GM21737 (cell line): ENCODE data around the gene KYAT1.

Source experiments
- ATAC-seq: cut with Tn5 transposase; IDR thresholded peaks from one replicate; pipeline ENCODE4 v1.9.1; 2021; ENCODE audit warnings: mild to moderate bottlenecking, moderate library complexity; ENCODE audit not compliant: unreplicated experiment

Gene KYAT1

DNA sequence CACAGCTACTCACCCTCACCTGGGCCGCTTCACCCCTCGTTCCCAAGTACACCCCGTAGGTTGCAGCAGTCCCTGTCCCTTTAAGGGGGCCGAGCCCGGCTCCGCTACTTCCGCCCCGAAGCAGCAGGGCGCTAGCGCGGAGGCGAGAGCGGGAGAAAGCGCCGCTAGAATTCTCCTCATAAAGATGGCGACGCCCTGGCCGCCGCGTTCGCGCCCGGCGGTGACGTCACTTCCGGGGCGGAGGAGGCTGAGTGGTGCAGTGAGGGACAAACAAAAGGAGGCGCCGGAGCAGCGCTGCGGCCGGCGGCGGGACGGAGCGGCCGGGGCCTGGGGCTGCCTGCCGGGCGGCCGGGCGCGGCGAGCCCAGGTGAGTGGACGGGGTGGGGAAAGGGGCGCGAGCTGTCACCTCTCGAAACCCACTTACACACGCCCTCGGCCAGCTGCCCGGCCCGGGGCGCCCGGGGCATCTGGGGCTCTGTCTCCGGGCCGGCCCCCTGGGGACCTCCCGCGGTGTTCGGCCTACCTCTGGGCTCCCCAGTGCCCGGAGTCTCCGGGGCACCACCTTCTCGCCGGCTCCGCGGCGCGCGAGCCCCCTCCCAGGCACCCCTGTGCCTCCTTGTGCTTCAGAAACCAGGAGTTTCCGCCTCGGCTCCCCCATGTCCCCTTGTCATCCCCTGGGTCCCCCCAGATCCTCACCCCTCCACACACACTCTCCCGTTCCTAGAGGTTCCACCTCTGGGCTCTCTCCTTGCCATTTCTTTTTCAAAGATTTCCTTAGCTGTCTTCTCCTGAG lies at the start of gene KYAT1, which contains the start of gene LRRC8A:
TSS of gene KYAT1 (minus strand) at position 67 of the 793 bp plus-strand sequence. CDS start 36,545 bp downstream, outside the sequence.
TSS of gene LRRC8A (plus strand) at position 250 of the 793 bp plus-strand sequence. CDS start 25,032 bp downstream, outside the sequence.
- ATAC-seq = peak; percentile 78

DNA sequence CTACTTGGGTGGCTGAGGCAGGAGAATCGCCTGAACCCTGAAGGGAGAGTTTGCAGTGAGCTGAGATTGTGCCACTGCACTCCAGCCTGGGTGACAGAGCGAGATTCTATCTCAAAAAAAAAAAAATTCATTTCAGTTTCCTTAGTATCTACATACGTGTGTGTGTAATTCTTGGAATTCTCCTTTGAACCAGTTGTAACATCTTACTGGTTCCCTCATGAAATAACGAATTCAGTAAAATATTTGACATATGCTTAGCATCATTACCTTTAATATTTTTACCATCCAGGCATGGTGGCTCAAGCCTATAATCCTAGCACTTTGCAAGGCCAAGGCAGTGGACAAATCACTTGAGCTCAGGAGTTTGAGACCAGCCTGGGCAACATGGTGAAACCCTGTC lies 47.8 kb upstream of the KYAT1 start:
- no peak for ATAC-seq

DNA sequence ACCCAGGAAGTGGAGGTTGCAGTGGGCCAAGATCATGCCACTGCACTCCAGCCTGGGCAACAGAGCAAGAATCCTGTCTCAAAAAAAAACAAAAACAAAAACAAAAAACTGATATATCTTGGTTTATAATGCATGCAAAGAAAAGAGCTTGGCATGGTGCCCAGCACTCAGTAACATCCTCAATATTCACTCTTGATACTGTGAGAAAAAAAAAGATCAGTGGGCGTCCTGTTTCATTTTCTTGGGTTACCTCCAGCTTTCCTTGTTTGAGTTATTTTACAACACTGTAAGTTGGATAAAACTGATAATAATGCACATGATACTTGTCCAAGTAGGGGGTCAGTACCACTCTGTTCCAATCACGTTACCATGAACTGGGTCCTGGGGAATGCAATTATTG lies 46.9 kb upstream of the KYAT1 start:
- ATAC-seq = no peak

DNA sequence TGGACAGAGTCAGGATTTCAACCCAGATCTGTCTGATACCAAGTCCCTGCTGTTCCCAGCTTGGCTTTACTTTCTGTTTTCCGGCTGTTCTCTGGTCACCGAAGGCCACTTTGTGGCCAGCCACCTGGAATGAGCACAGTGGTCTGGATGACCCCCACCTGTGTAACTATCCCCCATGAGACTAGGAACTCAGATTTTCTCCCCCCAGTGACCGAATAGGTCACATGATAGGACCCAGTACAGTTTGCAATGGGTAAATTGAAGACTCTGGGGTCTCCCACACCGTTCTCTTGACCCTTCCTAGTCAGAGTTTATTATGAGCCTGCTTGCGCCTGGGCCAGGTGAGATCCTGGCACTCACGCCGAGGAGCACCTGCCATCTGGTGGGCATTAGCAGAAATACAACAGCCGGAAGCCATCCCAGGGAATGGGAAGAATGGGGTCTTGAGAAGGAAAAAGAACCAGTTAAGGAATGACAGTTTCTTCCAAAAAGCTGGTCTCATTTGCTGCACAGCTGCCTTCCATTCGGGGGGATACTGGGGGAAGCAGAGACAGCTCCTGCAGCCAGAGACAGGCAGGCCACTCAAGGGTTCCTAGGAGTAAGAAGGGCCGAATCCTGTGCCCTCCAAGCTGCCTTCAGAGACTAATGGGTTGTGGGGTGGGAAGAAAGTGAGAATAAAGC lies 46.1 kb upstream of the KYAT1 start:
- no peak for ATAC-seq

DNA sequence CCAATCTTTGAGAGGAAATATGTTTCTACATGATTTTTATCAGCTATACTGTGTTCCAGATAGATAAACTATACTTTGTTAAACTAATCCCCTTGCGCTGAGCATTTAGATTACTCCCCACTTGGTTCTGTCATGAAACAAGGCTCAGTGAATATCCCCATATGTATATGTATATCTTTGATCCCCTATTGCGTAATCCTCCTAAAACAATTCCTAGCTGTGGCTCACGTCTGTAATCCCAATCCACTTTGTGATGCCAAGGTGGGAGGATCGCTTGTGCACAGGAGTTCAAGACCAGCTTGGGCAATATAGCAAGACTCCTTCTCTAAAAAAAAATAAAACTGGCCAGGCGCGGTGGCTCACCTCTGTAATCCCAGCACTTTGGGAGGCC lies 41.7 kb upstream of the KYAT1 start:
- no peak for ATAC-seq

DNA sequence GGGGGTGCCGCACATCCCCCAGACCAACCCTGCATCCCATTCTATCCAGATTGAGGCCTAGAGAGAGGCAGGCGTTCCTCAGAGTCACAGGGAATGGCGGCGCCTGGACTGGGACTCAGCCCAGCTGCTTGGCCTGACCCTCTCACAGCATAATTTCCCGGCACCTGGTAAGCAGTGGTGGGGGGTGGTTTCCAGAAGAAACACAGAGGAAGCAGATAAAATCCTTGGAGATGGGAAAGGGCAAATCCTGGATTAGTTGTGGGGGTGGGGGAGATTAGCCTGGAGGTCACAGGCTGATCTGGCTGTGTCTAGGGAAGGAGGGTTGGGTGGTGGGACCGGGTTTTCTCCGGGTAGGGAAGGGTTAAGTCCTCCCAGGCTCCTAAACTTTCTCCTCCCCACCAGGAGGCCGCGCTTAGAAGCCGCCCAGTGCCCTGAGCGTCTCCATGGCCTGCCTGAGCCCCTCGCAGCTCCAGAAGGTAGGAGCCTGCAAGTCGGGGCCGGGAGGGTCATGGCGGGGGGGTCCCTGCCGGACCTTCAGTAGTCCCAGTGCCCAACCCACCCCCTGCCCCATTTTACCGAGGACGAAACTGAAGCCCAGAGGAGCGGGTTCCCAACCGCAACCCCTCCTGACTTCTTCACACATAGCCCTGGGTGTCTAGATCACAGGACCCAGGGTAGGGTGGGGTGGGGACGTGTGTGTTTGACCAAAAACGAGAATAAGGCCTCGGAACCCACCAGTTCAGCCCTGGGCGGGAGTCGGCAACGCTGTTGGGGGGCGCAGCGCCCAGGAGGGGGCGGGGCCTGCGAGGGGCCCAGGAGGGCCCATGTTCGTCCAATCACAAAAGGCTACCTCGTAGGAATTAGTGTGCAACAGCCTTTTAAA lies 40.4 kb upstream of the KYAT1 start:
- ATAC-seq = no peak

DNA sequence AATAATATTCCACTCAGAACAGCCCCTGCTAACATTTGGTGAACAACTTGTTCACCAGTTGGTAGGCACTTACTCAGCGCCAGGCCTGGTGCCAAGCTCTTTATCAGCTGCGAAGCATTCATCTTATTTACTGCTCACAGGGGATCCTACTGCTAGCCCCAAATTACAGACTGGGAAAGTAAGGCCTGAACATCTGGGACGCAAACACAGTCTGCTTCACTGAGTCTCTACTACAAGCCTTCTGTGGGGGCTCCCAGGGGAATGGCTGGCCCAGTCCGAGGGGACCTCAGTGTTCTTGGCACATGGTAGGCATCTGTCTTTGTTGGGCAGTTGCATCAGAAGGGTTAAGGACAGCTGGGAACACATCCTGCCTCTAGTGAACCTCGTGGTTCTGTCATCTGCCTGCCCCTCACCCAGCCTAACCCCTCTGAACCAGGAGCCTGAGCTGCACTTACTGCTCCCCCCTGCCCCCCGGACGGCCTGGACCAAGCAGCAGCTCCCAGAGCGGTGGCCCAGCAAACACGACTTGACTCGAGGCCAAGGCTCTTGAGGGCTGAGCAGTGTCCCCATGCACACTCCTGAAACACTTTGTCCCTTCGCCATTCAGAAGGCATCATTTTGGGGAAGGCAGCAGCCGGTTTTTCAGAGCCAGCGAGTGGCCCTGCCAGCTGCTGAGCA lies 38.8 kb upstream of the KYAT1 start, which contains the start of gene PHYHD1:
TSS of gene PHYHD1 (plus strand) at position 602 of the 678 bp plus-strand sequence. CDS start 1,342 bp downstream, outside the sequence.
- no peak for ATAC-seq

DNA sequence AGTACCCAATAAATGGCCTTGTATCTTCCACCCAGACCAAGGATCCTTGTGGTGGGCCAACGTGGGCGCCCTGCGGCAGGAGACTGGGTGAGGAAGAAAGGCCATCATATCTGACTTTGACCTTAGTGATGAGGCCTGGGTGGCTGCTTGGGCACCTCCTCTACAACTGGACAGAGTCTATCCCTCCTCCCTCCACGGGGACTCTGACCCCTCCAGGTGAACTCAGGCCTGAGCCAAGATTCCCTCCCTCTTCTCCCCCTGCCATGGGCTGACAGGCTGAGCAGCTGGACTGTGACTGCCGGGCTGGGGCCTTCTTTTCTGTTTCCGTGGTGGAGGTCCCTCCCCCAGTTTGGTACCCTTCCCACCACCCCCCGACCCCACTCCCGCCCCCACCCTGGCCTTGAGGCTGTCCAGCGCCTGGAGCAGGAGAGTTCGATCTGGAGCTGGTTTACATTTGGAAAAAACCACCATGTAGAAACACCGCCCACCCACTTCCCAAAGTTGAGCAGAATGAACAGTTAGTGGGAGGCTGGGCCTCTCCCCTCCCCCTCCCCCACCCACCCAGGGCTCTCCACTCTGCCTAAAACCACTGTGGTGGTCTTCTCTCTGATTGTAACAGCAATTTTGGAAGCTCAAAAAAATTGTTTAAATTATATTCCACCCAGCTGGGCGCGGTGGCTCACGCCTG lies 37.8 kb upstream of the KYAT1 start:
- ATAC-seq = no peak

DNA sequence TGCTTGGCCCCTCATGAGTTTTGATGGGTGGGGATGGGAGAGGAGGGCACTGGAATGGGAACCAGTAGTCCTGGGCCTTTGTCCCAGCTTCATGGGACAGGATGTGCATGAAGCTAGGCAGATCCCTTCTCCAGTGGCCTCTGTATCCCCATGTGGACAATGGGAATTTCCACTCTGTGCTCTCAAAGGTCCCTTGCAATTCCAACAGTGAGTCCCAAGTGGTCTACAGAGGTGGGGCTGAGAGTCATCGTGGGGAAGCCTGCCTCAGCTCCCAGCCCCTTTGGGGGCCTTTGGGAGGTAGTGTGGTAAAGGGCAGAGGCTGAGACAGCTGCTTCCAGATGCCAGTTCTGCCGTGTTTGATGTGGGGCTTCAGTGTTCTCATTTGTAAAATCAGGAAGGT lies 37.2 kb upstream of the KYAT1 start:
- no peak for ATAC-seq

DNA sequence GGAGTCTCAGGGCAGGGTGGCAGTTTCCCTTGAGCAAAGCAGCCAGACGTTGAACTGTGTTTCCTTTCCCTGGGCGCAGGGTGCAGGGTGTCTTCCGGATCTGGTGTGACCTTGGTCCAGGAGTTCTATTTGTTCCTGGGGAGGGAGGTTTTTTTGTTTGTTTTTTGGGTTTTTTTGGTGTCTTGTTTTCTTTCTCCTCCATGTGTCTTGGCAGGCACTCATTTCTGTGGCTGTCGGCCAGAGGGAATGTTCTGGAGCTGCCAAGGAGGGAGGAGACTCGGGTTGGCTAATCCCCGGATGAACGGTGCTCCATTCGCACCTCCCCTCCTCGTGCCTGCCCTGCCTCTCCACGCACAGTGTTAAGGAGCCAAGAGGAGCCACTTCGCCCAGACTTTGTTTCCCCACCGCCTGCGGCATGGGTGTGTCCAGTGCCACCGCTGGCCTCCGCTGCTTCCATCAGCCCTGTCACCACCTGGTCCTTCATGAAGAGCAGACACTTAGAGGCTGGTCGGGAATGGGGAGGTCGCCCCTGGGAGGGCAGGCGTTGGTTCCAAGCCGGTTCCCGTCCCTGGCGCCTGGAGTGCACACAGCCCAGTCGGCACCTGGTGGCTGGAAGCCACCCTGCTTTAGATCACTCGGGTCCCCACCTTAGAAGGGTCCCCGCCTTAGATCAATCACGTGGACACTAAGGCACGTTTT lies 35.5 kb upstream of the KYAT1 start:
- no peak for ATAC-seq

DNA sequence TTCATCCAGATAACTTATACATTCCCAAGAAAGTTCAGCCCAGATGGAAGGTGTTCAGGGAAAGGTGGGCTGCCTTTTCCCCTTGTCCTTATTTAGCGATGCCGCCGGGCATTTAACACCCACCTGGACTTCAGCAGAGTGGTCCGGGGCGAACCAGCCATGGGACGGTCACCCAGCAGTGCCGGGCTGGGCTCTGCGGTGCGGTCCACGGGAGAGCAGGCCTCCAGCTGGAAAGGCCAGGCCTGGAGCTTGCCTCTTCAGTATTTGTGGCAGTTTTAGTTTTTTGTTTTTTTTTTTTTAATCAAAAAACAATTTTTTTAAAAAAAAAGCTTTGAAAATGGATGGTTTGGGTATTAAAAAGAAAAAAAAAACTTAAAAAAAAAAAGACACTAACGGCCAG lies 35.0 kb upstream of the KYAT1 start:
- ATAC-seq = no peak

DNA sequence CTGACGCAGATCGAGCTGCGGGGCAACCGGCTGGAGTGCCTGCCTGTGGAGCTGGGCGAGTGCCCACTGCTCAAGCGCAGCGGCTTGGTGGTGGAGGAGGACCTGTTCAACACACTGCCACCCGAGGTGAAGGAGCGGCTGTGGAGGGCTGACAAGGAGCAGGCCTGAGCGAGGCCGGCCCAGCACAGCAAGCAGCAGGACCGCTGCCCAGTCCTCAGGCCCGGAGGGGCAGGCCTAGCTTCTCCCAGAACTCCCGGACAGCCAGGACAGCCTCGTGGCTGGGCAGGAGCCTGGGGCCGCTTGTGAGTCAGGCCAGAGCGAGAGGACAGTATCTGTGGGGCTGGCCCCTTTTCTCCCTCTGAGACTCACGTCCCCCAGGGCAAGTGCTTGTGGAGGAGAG lies 34.5 kb upstream of the KYAT1 start:
- no peak for ATAC-seq

DNA sequence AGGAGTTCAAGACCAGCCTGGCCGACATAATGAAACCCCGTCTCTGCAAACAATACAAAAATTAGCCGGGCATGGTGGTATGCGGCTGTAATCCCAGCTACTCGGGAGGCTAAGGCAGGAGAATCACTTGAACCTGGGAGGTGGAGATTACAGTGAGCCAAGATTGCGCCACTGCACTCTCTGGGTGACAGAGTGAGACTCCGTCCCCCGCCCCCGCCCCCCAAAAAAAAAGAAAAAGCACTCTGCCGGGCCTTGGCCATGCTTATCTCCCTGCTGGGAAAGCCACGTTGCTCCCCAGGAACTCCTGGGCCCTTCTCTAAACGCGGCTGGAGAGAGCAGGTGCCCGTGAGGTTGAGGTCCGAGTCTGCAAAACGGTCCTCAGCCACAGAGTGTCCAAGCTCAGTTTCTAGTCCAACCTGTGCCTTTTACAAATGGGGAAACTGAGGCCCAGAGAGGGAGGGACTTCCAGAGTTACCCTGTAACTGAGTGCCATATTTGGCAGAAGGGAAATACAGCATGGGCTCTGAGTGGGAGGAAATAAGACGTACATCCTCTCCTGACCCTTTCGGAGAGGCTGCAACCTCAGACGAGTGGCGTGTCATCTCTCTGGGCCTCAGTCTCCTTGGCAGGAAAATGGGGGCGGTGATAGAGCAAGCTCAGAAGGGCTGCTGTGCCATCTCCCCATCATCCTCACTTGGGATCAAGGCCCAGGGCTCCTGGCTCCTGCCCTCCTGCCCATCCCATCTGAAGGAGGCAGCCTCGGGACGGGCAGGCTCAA lies 32.4 kb upstream of the KYAT1 start:
- no peak for ATAC-seq

DNA sequence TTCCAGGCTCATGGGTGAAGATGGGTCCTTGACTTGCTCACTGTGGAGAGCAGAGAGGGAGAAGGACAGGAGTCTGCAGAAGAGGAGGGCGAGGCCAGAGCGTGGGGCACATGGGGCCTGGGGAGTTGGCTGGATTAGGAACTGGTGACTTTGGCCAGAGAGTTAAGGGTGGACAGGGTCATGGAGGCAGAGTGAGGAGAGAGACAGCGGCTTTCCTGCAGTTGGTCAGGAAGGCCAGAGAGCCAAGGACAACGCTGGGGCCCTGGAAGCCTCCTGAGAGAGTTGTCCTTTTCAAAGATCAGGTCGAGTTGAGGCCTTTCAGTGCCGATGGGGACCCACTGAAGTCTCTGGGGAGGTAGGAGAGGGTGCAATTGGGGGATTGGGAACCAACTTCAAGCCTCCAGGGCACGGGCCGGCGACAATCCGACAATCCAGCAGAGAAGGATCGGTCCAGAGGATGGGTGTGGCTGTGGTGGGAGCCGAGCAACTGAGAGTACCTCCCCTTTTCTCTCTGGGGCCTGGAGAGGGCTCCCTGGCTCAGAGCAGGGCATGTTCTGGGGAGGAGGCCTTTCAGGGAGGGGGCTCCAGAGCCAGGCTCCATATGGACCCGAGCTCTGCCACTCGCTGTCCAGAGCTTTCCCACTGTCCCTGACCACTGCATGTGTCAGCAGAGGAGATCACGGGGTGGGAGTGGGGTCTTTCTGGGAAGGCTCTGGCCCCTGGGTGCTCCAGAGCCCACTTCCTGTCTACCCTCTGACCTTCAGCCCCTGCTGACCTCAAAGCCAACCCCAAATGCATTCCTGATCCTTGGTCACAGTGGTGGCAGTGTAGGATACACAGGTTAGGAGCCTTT lies 31.5 kb upstream of the KYAT1 start:
- ATAC-seq = no peak

DNA sequence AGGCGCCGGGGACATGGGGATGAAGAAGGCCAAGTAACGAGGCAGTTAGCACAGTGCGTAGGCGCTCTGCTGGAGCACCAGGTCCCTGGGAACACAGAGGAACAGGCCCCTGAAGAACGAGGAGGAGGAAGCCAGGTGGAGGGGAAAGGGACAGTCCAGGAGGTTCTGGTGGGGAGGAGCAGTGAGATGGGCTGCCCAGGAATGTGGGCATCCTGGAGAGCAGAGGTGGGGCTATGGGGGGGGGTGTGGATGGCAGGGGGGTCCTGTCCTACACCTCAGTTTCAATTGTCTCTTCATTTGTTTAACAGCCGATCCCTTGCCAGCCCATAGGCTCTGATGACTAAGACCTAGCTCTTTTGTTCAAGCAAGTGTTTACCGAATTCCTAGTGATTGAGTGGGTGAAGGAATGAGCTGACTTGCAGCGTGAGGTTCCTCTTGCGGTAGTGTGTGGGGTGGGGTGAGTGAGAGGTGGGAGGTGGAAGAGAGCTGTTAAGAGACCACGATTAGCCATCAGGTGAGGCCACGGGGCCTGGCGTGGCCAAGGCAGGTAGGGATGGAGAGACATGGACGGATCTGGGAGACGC lies 30.6 kb upstream of the KYAT1 start:
- no peak for ATAC-seq

DNA sequence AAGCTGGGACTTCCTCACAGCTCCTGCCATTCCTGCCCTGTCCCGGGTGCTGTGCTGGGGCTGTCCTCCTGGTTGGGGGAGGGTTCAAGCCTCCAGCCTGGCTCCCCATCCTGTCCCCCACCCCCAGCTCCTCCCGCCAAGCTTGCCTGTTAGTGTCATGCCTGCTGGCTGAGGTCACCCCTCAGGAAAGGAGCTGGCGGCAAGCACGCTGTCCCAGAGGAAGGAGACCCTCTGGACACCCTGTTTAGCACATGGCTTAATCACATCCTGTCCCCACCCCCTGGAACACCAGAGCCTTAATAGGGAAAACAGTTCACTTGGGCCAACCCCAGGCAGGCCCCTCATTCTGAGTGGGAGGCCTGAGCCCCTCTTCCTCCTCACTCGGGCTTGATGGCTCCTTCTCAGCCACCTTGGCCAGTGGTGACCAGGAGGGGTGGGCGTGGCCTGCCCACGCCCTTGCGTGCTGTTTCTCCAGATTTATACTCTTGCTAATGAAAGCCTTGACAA lies 29.8 kb upstream of the KYAT1 start:
- ATAC-seq = no peak

DNA sequence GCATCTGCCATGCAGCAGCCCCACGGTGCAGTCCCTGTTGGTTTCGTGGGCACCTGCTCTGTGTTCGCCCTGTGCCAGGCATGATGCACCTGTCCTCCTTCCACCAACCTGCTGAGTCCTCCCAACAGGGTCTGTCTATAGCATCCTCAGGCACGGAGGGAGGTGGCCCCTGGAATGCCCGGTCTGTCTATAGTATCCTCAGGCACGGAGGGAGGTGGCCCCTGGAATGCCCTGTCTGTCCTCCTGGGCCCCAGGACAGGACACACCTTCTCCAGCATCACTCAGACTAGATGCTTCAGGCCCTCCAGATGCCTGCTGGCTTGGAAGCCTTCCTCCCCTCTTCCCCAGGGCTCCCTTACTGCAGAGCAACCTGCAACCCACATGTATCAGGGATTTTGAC lies 29.2 kb upstream of the KYAT1 start:
- no peak for ATAC-seq
